Ectodermal cell (in vitro differentiated cells): Measurements from ENCODE around the gene ARMH3. TPM values are rescaled to one million over a fixed set of nuclear protein-coding genes. Genes with fewer than 3 reads are reported as not detected.

Experiments
- H3K27ac ChIP-seq: 2 replicates; pipeline ENCODE4 v1.7.0; 2013; ENCODE audit warnings: mild to moderate bottlenecking, low read depth, low read length; ENCODE audit not compliant: insufficient read depth, poor library complexity, severe bottlenecking
- H3K27me3 ChIP-seq: 2 replicates; pipeline ENCODE4 v1.7.0; 2013; ENCODE audit warnings: mild to moderate bottlenecking, low read length; ENCODE audit not compliant: insufficient read depth, control insufficient read depth, poor library complexity, severe bottlenecking
- H3K36me3 ChIP-seq: one replicate; pipeline ENCODE4 v1.7.0; 2013; ENCODE audit warnings: low read length; ENCODE audit not compliant: control insufficient read depth, insufficient read depth
- H3K4me1 ChIP-seq: one replicate; pipeline ENCODE4 v1.7.0; 2013; ENCODE audit warnings: low read length; ENCODE audit not compliant: control insufficient read depth, insufficient read depth
- H3K4me3 ChIP-seq: 2 replicates; pipeline ENCODE4 v1.7.0; 2013; ENCODE audit warnings: low read depth, low read length, control low read depth; ENCODE audit not compliant: insufficient read depth
- H3K9me3 ChIP-seq: 2 replicates; pipeline ENCODE4 v1.7.0; 2013; ENCODE audit warnings: mild to moderate bottlenecking, low read length, moderate library complexity; ENCODE audit not compliant: control insufficient read depth
- WGBS, 2 experiments: methylation state at CpG; one replicate each; pipeline ENCODE4 v1.1.7; 2013; ENCODE audit warnings: missing lambda C conversion rate in 2 of 2; 5-methylcytosine and 5-hydroxymethylcytosine counted together
- polyA plus RNA-seq, 4 experiments: library from polyadenylated mRNA; stranded (reverse); fragments of 50-300 nt; gene quantifications; one replicate each; pipeline ENCODE4 v1.2.3, GENCODE V29; 2013

Gene ARMH3
- polyA plus RNA-seq (2013, experiment 1 of 4): 20.7 TPM
- polyA plus RNA-seq (2013, experiment 2 of 4): 21.3 TPM
- polyA plus RNA-seq (2013, experiment 3 of 4): 16.1 TPM
- polyA plus RNA-seq (2013, experiment 4 of 4): 16.3 TPM

- Histone ChIP-seq H3K27me3 (no peaks in the 10 kb centered on the region), H3K36me3 (no peaks in the 10 kb centered on the region), H3K9me3 (no peaks in the 10 kb centered on the region), H3K4me1 (no peaks in the 10 kb centered on the region), H3K4me3 (peak within 1 kb of the TSS; percentile 94), H3K27ac (peak within 1 kb of the TSS; percentile 74)
- WGBS, 2 experiments: 2% methylated on average over 79 of the region's 79 CpGs
Measured at GRCh38 chr10:102055647-102056419, at the start of gene ARMH3. ARMH3 (minus strand) TSS chr10:102056173; CDS start chr10:102040114, 16,059 bp downstream.

GRCh38 chr10:102102421-102102820 is 46.4 kb upstream of the ARMH3 start:
- Histone ChIP-seq H3K9me3 (no peaks in the 10 kb centered on the region), H3K27me3 (no peaks in the 10 kb centered on the region), H3K27ac (no peak overlapping the region), H3K4me1 (no peaks in the 10 kb centered on the region), H3K4me3 (no peak overlapping the region), H3K36me3 (no peaks in the 10 kb centered on the region)
- 91 to 96% methylated on average over 1 of the region's 1 CpG for WGBS, 2 experiments

GRCh38 chr10:102101152-102101551 is 45.2 kb upstream of the ARMH3 start:
- H3K27me3 ChIP-seq: no peaks in the 10 kb centered on the region
- H3K27ac ChIP-seq: no peak overlapping the region
- no peaks in the 10 kb centered on the region for H3K36me3 ChIP-seq
- no peaks in the 10 kb centered on the region for H3K4me1 ChIP-seq
- 92 to 93% methylated on average over 5 of the region's 5 CpGs for WGBS, 2 experiments
- no peak overlapping the region for H3K4me3 ChIP-seq
- H3K9me3 ChIP-seq: no peaks in the 10 kb centered on the region

GRCh38 chr10:102096449-102096848 is 40.5 kb upstream of the ARMH3 start:
- Histone ChIP-seq H3K27ac (no peak overlapping the region), H3K36me3 (no peaks in the 10 kb centered on the region), H3K9me3 (no peaks in the 10 kb centered on the region), H3K27me3 (no peaks in the 10 kb centered on the region), H3K4me3 (no peak overlapping the region), H3K4me1 (no peaks in the 10 kb centered on the region)
- WGBS, 2 experiments: 95 to 98% methylated on average over 7 of the region's 7 CpGs

GRCh38 chr10:102090772-102091171 is 34.8 kb upstream of the ARMH3 start:
- no peaks in the 10 kb centered on the region for H3K36me3 ChIP-seq
- H3K9me3 ChIP-seq: no peaks in the 10 kb centered on the region
- H3K27me3 ChIP-seq: no peaks in the 10 kb centered on the region
- WGBS, 2 experiments: 94 to 98% methylated on average over 2 of the region's 2 CpGs
- H3K4me3 ChIP-seq: no peak overlapping the region
- H3K4me1 ChIP-seq: no peaks in the 10 kb centered on the region
- H3K27ac ChIP-seq: no peak overlapping the region

GRCh38 chr10:102086196-102086595 is 30.2 kb upstream of the ARMH3 start:
- no peaks in the 10 kb centered on the region for H3K36me3 ChIP-seq
- 92 to 96% methylated on average over 7 to 8 of the region's 8 CpGs for WGBS, 2 experiments

GRCh38 chr10:102085336-102085735 is 29.4 kb upstream of the ARMH3 start:
- 92% methylated on average over 3 of the region's 3 CpGs for WGBS, 2 experiments

More at GRCh38 chr10:102086196-102086595, 30.2 kb upstream of the ARMH3 start:
- no peaks in the 10 kb centered on the region for H3K9me3 ChIP-seq
- no peaks in the 10 kb centered on the region for H3K4me1 ChIP-seq
- no peak overlapping the region for H3K4me3 ChIP-seq
- no peaks in the 10 kb centered on the region for H3K27me3 ChIP-seq
- H3K27ac ChIP-seq: no peak overlapping the region

GRCh38 chr10:102083541-102083940 is 27.6 kb upstream of the ARMH3 start:
- 94 to 100% methylated on average over 1 of the region's 3 CpGs for whole genome bisulfite sequencing, 2 experiments
- no peak overlapping the region for H3K4me3 ChIP-seq

More at GRCh38 chr10:102085336-102085735, 29.4 kb upstream of the ARMH3 start:
- no peaks in the 10 kb centered on the region for H3K9me3 ChIP-seq
- no peaks in the 10 kb centered on the region for H3K36me3 ChIP-seq
- H3K4me1 ChIP-seq: no peaks in the 10 kb centered on the region
- no peaks in the 10 kb centered on the region for H3K27me3 ChIP-seq
- H3K4me3 ChIP-seq: no peak overlapping the region
- H3K27ac ChIP-seq: no peak overlapping the region

GRCh38 chr10:102072673-102073527 is 16.9 kb upstream of the ARMH3 start:
- Histone ChIP-seq H3K36me3 (no peaks in the 10 kb centered on the region), H3K4me3 (no peak overlapping the region), H3K27me3 (no peaks in the 10 kb centered on the region), H3K4me1 (no peaks in the 10 kb centered on the region), H3K9me3 (no peaks in the 10 kb centered on the region), H3K27ac (no peak overlapping the region)
- WGBS, 2 experiments: 84% methylated on average over 4 of the region's 4 CpGs

More at GRCh38 chr10:102083541-102083940, 27.6 kb upstream of the ARMH3 start:
- Histone ChIP-seq H3K36me3 (no peaks in the 10 kb centered on the region), H3K4me1 (no peaks in the 10 kb centered on the region), H3K27me3 (no peaks in the 10 kb centered on the region), H3K9me3 (no peaks in the 10 kb centered on the region), H3K27ac (no peak overlapping the region)

GRCh38 chr10:102069071-102069470 is 13.1 kb upstream of the ARMH3 start:
- Histone ChIP-seq H3K4me3 (no peak overlapping the region), H3K36me3 (peaks cover 3% of the 10 kb centered on the region), H3K27me3 (peaks cover 8% of the 10 kb centered on the region), H3K27ac (no peak overlapping the region), H3K4me1 (no peaks in the 10 kb centered on the region), H3K9me3 (no peaks in the 10 kb centered on the region)
